ENCODE data around the gene TTC9C.

DNA sequence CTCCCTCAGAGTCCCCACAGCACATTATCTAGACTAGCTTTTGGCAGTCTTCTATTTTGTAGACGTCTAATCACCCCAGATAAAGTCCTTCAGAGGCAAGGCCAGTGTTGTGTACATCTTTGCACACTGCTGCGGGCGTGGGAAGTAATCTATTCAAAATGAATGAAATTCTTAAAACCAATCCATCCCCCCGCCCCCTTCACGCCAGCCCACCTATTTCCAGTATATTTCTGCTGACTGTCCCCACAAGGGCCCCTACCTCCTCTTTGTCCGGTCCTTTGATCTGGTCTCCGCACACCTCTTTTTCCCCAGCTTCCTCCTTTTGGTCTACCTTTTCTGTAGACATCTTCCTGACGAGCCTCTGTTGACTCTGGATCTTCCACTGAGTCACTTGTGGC is 21.4 kb upstream of the TTC9C start:
- TF ChIP-seq GATA2 (IDR thresholded peaks at IDR 0.05; ENCODE audit: low read depth, low read length) (no peak), GATA3 (IDR thresholded peaks at IDR 0.05; ENCODE audit: low read depth, low read length) (no peak)

Data from SH-SY5Y (cell line).